ENCODE results near the gene TPX2. TPM values are rescaled to one million over a fixed set of nuclear protein-coding genes. Genes with fewer than 3 reads are reported as not detected.

Gene TPX2
- total RNA-seq, result 0.97 TPM
- long read RNA-seq, partial matches to known transcripts, result 0 of 3 reads
- long read RNA-seq, other reads (novel, unspliced or antisense), result 0 of 3 reads

- ATAC-seq (ENCODE audit: poor library complexity) (peak; percentile 100), DNase-seq (peak; percentile 96)
- intact Hi-C loops (cut with DNase I), result no loop called here
Measured at GRCh38 chr20:31738729-31739549, at the start of gene TPX2. TSS of gene TPX2 (plus strand) at chr20:31739290. CDS start at chr20:31757477, 18,187 bp downstream.

GRCh38 chr20:31690124-31690666 lies 48.9 kb upstream of the TPX2 start:
- ATAC-seq (ENCODE audit: poor library complexity), result no peak
- DNase-seq, result no peak
- intact Hi-C loops (cut with DNase I), result no loop called here

GRCh38 chr20:31691646-31692275 lies 47.3 kb upstream of the TPX2 start:
- no peak for ATAC-seq (ENCODE audit: poor library complexity)
- intact Hi-C loops (cut with DNase I), result no loop called here

GRCh38 chr20:31693402-31693801 lies 45.7 kb upstream of the TPX2 start:
- ATAC-seq (ENCODE audit: poor library complexity) (no peak), DNase-seq (no peak)
- intact Hi-C loops (cut with DNase I), result no loop called here

More at GRCh38 chr20:31691646-31692275, 47.3 kb upstream of the TPX2 start:
- DNase-seq, result no peak

GRCh38 chr20:31693987-31694661 lies 45.0 kb upstream of the TPX2 start:
- DNase-seq (no peak), ATAC-seq (ENCODE audit: poor library complexity) (no peak)
- intact Hi-C loops (cut with DNase I), result no loop called here

GRCh38 chr20:31694842-31695593 lies 44.1 kb upstream of the TPX2 start:
- intact Hi-C loops (cut with DNase I), result no loop called here
- DNase-seq (no peak), ATAC-seq (ENCODE audit: poor library complexity) (no peak)

GRCh38 chr20:31695849-31696804 lies 43.0 kb upstream of the TPX2 start:
- DNase-seq (no peak), ATAC-seq (ENCODE audit: poor library complexity) (no peak)
- intact Hi-C loops (cut with DNase I), result no loop called here

GRCh38 chr20:31698243-31698802 lies 40.8 kb upstream of the TPX2 start:
- DNase-seq (no peak), ATAC-seq (ENCODE audit: poor library complexity) (no peak)
- intact Hi-C loops (cut with DNase I), result no loop called here

- peak; percentile 77 for ATAC-seq (ENCODE audit: poor library complexity)
- intact Hi-C loops (cut with DNase I), result no loop called here
- no peak for DNase-seq
Measured at GRCh38 chr20:31698803-31699718, 40.0 kb upstream of the TPX2 start.

GRCh38 chr20:31699801-31700728 lies 39.0 kb upstream of the TPX2 start:
- no peak for ATAC-seq (ENCODE audit: poor library complexity)
- intact Hi-C loops (cut with DNase I), result no loop called here
- DNase-seq, result no peak

- intact Hi-C loops (cut with DNase I), result no loop called here
- DNase-seq (no peak), ATAC-seq (ENCODE audit: poor library complexity) (no peak)
Measured at GRCh38 chr20:31700747-31701146, 38.3 kb upstream of the TPX2 start.

GRCh38 chr20:31701591-31701990 lies 37.5 kb upstream of the TPX2 start:
- DNase-seq, result no peak
- intact Hi-C loops (cut with DNase I), result no loop called here
- no peak for ATAC-seq (ENCODE audit: poor library complexity)

GRCh38 chr20:31704225-31705119 lies 34.6 kb upstream of the TPX2 start:
- intact Hi-C loops (cut with DNase I), result no loop called here
- ATAC-seq (ENCODE audit: poor library complexity), result peak; percentile 23
- DNase-seq, result no peak

- ATAC-seq (ENCODE audit: poor library complexity) (no peak), DNase-seq (no peak)
- intact Hi-C loops (cut with DNase I), result no loop called here
Measured at GRCh38 chr20:31705191-31705590, 33.9 kb upstream of the TPX2 start.

All from Right ventricle myocardium superior (tissue), 1 donor.